ENCODE measurements around the gene SRD5A1.

SRD5A1 gene

GRCh38 chr5:6634788-6635430 is 1.7 kb downstream of the SRD5A1 start:
- Histone ChIP-seq H2AFZ (no peak overlapping the region), H3K79me2 (peaks cover 28% of the 10 kb centered on the region), H3K4me2 (ENCODE audit: low read length) (no peak overlapping the region), H3K4me1 (peaks cover 2% of the 10 kb centered on the region), H3K36me3 (ENCODE audit: control insufficient read depth, insufficient read depth, low read length) (no peaks in the 10 kb centered on the region), H3K27ac (no peak overlapping the region), H3K9me3 (ENCODE audit: control insufficient read depth, low read length) (no peaks in the 10 kb centered on the region), H3K27me3 (ENCODE audit: control insufficient read depth, insufficient read depth, low read length) (no peaks in the 10 kb centered on the region), H3K9ac (no peak overlapping the region), H3K4me3 (ENCODE audit: low read depth, low read length) (no peak overlapping the region)
- no peak for TF ChIP-seq CTCF (IDR thresholded peaks at IDR 0.05)

GRCh38 chr5:6636293-6636692 is 3.1 kb downstream of the SRD5A1 start:
- H3K4me2 ChIP-seq (ENCODE audit: low read length) = no peak overlapping the region
- H3K79me2 ChIP-seq = peaks cover 16% of the 10 kb centered on the region
- H3K9ac ChIP-seq = no peak overlapping the region
- no peak for TF ChIP-seq CTCF (IDR thresholded peaks at IDR 0.05)
- no peaks in the 10 kb centered on the region for H3K9me3 ChIP-seq (ENCODE audit: control insufficient read depth, low read length)
- H2AFZ ChIP-seq = no peak overlapping the region
- H3K27me3 ChIP-seq (ENCODE audit: control insufficient read depth, insufficient read depth, low read length) = no peaks in the 10 kb centered on the region
- H3K27ac ChIP-seq = no peak overlapping the region
- H3K4me1 ChIP-seq = peaks cover 2% of the 10 kb centered on the region
- H3K4me3 ChIP-seq (ENCODE audit: low read depth, low read length) = no peak overlapping the region
- no peaks in the 10 kb centered on the region for H3K36me3 ChIP-seq (ENCODE audit: control insufficient read depth, insufficient read depth, low read length)

- Histone ChIP-seq H3K27me3 (ENCODE audit: control insufficient read depth, insufficient read depth, low read length) (no peaks in the 10 kb centered on the region), H3K79me2 (peaks cover 10% of the 10 kb centered on the region), H3K36me3 (ENCODE audit: control insufficient read depth, insufficient read depth, low read length) (no peaks in the 10 kb centered on the region), H3K9ac (no peak overlapping the region), H3K4me1 (no peaks in the 10 kb centered on the region), H3K4me2 (ENCODE audit: low read length) (no peak overlapping the region), H3K4me3 (ENCODE audit: low read depth, low read length) (no peak overlapping the region), H2AFZ (no peak overlapping the region), H3K27ac (no peak overlapping the region), H3K9me3 (ENCODE audit: control insufficient read depth, low read length) (no peaks in the 10 kb centered on the region)
- TF ChIP-seq CTCF (IDR thresholded peaks at IDR 0.05) = no peak
These were observed 3.8 kb downstream of the SRD5A1 start for GRCh38 chr5:6637022-6637421.

GRCh38 chr5:6637590-6637989 is 4.3 kb downstream of the SRD5A1 start:
- Histone ChIP-seq H3K4me3 (ENCODE audit: low read depth, low read length) (no peak overlapping the region), H3K9ac (no peak overlapping the region), H3K27ac (no peak overlapping the region), H3K36me3 (ENCODE audit: control insufficient read depth, insufficient read depth, low read length) (no peaks in the 10 kb centered on the region), H3K27me3 (ENCODE audit: control insufficient read depth, insufficient read depth, low read length) (no peaks in the 10 kb centered on the region), H3K79me2 (peaks cover 5% of the 10 kb centered on the region), H3K4me1 (no peaks in the 10 kb centered on the region), H3K9me3 (ENCODE audit: control insufficient read depth, low read length) (no peaks in the 10 kb centered on the region), H3K4me2 (ENCODE audit: low read length) (no peak overlapping the region), H2AFZ (no peak overlapping the region)
- TF ChIP-seq CTCF (IDR thresholded peaks at IDR 0.05) = no peak

GRCh38 chr5:6638236-6638635 is 5.0 kb downstream of the SRD5A1 start:
- H3K27ac ChIP-seq = no peak overlapping the region
- H3K4me1 ChIP-seq = no peaks in the 10 kb centered on the region
- no peaks in the 10 kb centered on the region for H3K9me3 ChIP-seq (ENCODE audit: control insufficient read depth, low read length)

More at GRCh38 chr5:6638236-6638635, 5.0 kb downstream of the SRD5A1 start:
- H3K27me3 ChIP-seq (ENCODE audit: control insufficient read depth, insufficient read depth, low read length) = no peaks in the 10 kb centered on the region
- no peak overlapping the region for H3K4me3 ChIP-seq (ENCODE audit: low read depth, low read length)
- peaks cover 5% of the 10 kb centered on the region for H3K79me2 ChIP-seq
- no peak overlapping the region for H3K9ac ChIP-seq
- no peak overlapping the region for H3K4me2 ChIP-seq (ENCODE audit: low read length)
- TF ChIP-seq CTCF (IDR thresholded peaks at IDR 0.05) = no peak
- no peak overlapping the region for H2AFZ ChIP-seq
- no peaks in the 10 kb centered on the region for H3K36me3 ChIP-seq (ENCODE audit: control insufficient read depth, insufficient read depth, low read length)
